ENCODE data around the gene IFNA10. TPM values are rescaled to one million over a fixed set of nuclear protein-coding genes. Genes with fewer than 3 reads are reported as not detected.

The IFNA10 gene
- total and polyA plus RNA-seq, 2 of the 13 experiments (the other 11 are each of a cell fraction or from before 2014, with no cell fraction given): not detected

DNA sequence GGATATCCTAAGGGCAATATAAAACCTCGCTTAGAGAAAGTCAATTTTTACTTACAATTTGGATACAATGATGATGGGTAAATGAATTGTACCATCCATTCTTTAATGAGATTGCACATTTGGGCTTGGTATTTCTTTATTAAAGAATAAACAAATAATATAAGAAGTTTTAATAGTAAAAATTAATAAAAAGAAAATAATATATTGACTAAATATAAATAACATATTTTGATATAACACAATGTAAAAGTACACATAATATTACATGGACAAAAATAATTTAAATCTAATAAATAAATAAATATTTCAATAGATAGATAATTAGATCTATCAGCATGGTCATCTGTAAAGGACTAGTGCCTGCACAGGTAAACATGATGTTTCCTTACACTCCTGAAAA is 41.4 kb downstream of the IFNA10 start:
- no peak for DNase-seq (ENCODE audit: low spot score)
- no peaks in the 10 kb centered on the region for H3K36me3 ChIP-seq (replicated peaks in 1 of 2; ENCODE audit: control insufficient read depth in 1 of 2, insufficient read depth in 2 of 2, low read length in 2 of 2)
- no peaks in the 10 kb centered on the region for H3K9me3 ChIP-seq (ENCODE audit: low read length)
- TF ChIP-seq SIN3A (IDR thresholded peaks at IDR 0.05; ENCODE audit: borderline replicate concordance, low read depth, low read length) (no peak), ZNF333 (CRISPR knock-in tag; IDR thresholded peaks at IDR 0.05; ENCODE audit: borderline replicate concordance) (no peak), ZNF282 (IDR thresholded peaks at IDR 0.05; ENCODE audit: partially characterized antibody) (no peak), ZNF609 (CRISPR knock-in tag; IDR thresholded peaks at IDR 0.05; ENCODE audit: borderline replicate concordance) (no peak), ZBTB3 (CRISPR knock-in tag; IDR thresholded peaks at IDR 0.05; ENCODE audit: borderline replicate concordance, low read depth) (no peak), ZNF430 (CRISPR knock-in tag; IDR thresholded peaks at IDR 0.05) (no peak), RAD21 (CRISPR knock-in tag; IDR thresholded peaks at IDR 0.05) (no peak), NBN (conservative IDR thresholded peaks at IDR 0.05) (no peak)
- TF ChIP-seq, protein P1, sequence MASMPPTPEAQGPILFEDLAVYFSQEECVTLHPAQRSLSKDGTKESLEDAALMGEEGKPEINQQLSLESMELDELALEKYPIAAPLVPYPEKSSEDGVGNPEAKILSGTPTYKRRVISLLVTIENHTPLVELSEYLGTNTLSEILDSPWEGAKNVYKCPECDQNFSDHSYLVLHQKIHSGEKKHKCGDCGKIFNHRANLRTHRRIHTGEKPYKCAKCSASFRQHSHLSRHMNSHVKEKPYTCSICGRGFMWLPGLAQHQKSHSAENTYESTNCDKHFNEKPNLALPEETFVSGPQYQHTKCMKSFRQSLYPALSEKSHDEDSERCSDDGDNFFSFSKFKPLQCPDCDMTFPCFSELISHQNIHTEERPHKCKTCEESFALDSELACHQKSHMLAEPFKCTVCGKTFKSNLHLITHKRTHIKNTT (CRISPR knock-in tag; IDR thresholded peaks at IDR 0.05): no peak
- TF ChIP-seq, protein P2, sequence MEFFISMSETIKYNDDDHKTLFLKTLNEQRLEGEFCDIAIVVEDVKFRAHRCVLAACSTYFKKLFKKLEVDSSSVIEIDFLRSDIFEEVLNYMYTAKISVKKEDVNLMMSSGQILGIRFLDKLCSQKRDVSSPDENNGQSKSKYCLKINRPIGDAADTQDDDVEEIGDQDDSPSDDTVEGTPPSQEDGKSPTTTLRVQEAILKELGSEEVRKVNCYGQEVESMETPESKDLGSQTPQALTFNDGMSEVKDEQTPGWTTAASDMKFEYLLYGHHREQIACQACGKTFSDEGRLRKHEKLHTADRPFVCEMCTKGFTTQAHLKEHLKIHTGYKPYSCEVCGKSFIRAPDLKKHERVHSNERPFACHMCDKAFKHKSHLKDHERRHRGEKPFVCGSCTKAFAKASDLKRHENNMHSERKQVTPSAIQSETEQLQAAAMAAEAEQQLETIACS (CRISPR knock-in tag; IDR thresholded peaks at IDR 0.05): no peak
- ChIA-PET POLR2A (no interaction called here), CTCF (ENCODE audit: low intra/inter-chr PET ratio, low total read pairs) (no interaction called here)
- FAIRE-seq: no peak
- H3K4me1 ChIP-seq (ENCODE audit: insufficient read depth, low read length): no peaks in the 10 kb centered on the region
- no peak overlapping the region for H2AFZ ChIP-seq (ENCODE audit: low read length)
- no peak overlapping the region for H3K4me3 ChIP-seq (replicated peaks in 1 of 3; ENCODE audit: insufficient read depth in 1 of 3, low read depth in 2 of 3, low read length in 3 of 3)
- intact Hi-C loops (cut with micrococcal nuclease; ENCODE audit: unreplicated experiment): no loop called here
- H4K20me1 ChIP-seq (ENCODE audit: insufficient read depth, low read length): no peaks in the 10 kb centered on the region
- no TSS peak for BruUV-seq (replicated peaks)
- H3K4me2 ChIP-seq (ENCODE audit: low read depth, low read length): no peak overlapping the region
- 0% methylated on average over 1 of the region's 1 CpG for WGBS (ENCODE audit: low lambda C conversion rate)
- no peaks in the 10 kb centered on the region for H3K79me2 ChIP-seq (ENCODE audit: insufficient read depth, low read length)
- no peak overlapping the region for H3K27ac ChIP-seq (ENCODE audit: extremely low read length, insufficient read depth, low read length)
- H3K27me3 ChIP-seq (ENCODE audit: control insufficient read depth in 1 of 2, insufficient read depth in 2 of 2, low read length in 2 of 2): no peaks in the 10 kb centered on the region
- in situ Hi-C loops (cut with HindIII; ENCODE audit: extremely low pct_ligation_motif_present, low pct_unique_long_range_greater_than_20kb): no loop called here
- no peak overlapping the region for H3K9ac ChIP-seq (ENCODE audit: insufficient read depth, low read depth, low read length)
- no peak for ATAC-seq

Data from HepG2 (cell line).